PC-3 (cell line): Measurements from ENCODE around the gene CDK5RAP3. TPM values are rescaled to one million over a fixed set of nuclear protein-coding genes. Genes with fewer than 3 reads are reported as not detected.

Source experiments
- ATAC-seq: fragments of 200-7000 bp; cut with Tn5 transposase; 2 replicates; pipeline ENCODE4 v1.9.1; 2020; ENCODE audit warnings: mild to moderate bottlenecking, moderate library complexity
- BruUV-seq: library from RNA; stranded (reverse); fragments of 400-500 nt; replicated peaks from 2 replicates; lab custom pipeline; 2021; lab: Mats Ljungman, UMichigan
- CTCF ChIA-PET: fragments of 300-600 bp; sonication (Branson Sonifier 250); formaldehyde crosslinking; loops from one replicate; lab custom pipeline; 2022; ENCODE audit warnings: antibody characterized with exemption; lab: Charles Lee
- POLR2A ChIA-PET: fragments of 300-600 bp; sonication (Branson Sonifier 250); formaldehyde crosslinking; loops from one replicate; lab custom pipeline; 2022; ENCODE audit warnings: antibody characterized with exemption; ENCODE audit not compliant: unreplicated experiment; lab: Charles Lee
- DNase-seq: peaks from one replicate; pipeline ENCODE4 v3.0.0-alpha.2; 2015
- H2AFZ ChIP-seq: fragments of 300-600 bp; sonication (generic); 2 replicates; pipeline ENCODE4 v1.6.0; 2016; ENCODE audit warnings: antibody characterized with exemption, low read length
- H3F3A ChIP-seq: fragments of 300-600 bp; sonication (generic); one replicate; pipeline ENCODE4 v1.6.0; 2017; ENCODE audit warnings: antibody characterized with exemption, low read length, control low read depth, mild to moderate bottlenecking; ENCODE audit not compliant: unreplicated experiment
- H3K27ac ChIP-seq: fragments of 300-600 bp; sonication (generic); 2 replicates; pipeline ENCODE4 v1.5.1; 2016; ENCODE audit warnings: mild to moderate bottlenecking, low read length
- H3K27me3 ChIP-seq: fragments of 300-600 bp; sonication (generic); 2 replicates; pipeline ENCODE4 v1.6.1; 2016; ENCODE audit warnings: low read length, mixed read lengths
- H3K36me3 ChIP-seq: fragments of 300-600 bp; sonication (generic); 2 replicates; pipeline ENCODE4 v1.6.1; 2016; ENCODE audit warnings: low read depth, mixed run types, low read length, mixed read lengths
- H3K4me1 ChIP-seq: fragments of 300-600 bp; sonication (generic); 2 replicates; pipeline ENCODE4 v1.5.1; 2016; ENCODE audit warnings: low read length; ENCODE audit not compliant: insufficient read depth
- H3K4me2 ChIP-seq: fragments of 300-600 bp; sonication (generic); 2 replicates; pipeline ENCODE4 v1.6.0; 2016; ENCODE audit warnings: low read length
- H3K4me3 ChIP-seq: fragments of 300-600 bp; sonication (generic); 2 replicates; pipeline ENCODE4 v1.5.1; 2016; ENCODE audit warnings: mild to moderate bottlenecking, low read length, mixed read lengths
- H3K79me2 ChIP-seq: fragments of 300-600 bp; sonication (generic); 2 replicates; pipeline ENCODE4 v1.6.1; 2017; ENCODE audit warnings: low read length, mixed read lengths
- H3K9ac ChIP-seq: fragments of 300-600 bp; sonication (generic); 2 replicates; pipeline ENCODE4 v1.6.0; 2016; ENCODE audit warnings: mild to moderate bottlenecking, low read length
- H3K9me2 ChIP-seq: fragments of 300-600 bp; sonication (generic); replicated peaks from 2 replicates; pipeline ENCODE4 v1.6.1; 2016; ENCODE audit warnings: mixed run types, low read length, mixed read lengths
- H3K9me3 ChIP-seq: fragments of 300-600 bp; sonication (generic); 2 replicates; pipeline ENCODE4 v1.6.1; 2016; ENCODE audit warnings: low read length, mixed read lengths
- H4K20me1 ChIP-seq: fragments of 300-600 bp; sonication (generic); 2 replicates; pipeline ENCODE4 v1.6.1; 2016; ENCODE audit warnings: low read length, mixed read lengths
- CTCF ChIP-seq: fragments of 300-600 bp; sonication (generic); conservative IDR thresholded peaks from 2 replicates; pipeline ENCODE4 v1.5.1; 2017; ENCODE audit warnings: antibody characterized with exemption, low read depth, mild to moderate bottlenecking, low read length
- EZH2 ChIP-seq: fragments of 300-600 bp; sonication (generic); IDR thresholded peaks from one replicate; pipeline ENCODE4 v1.6.1; 2017; ENCODE audit warnings: antibody characterized with exemption, mild to moderate bottlenecking, low read length; ENCODE audit not compliant: unreplicated experiment
- EZH2phosphoT487 ChIP-seq: fragments of 300-600 bp; sonication (generic); IDR thresholded peaks from 2 replicates; pipeline ENCODE4 v1.6.1; 2018; ENCODE audit warnings: mild to moderate bottlenecking, antibody characterized with exemption, low read length, borderline replicate concordance
- intact Hi-C: fragments of 100-400 bp; cut with micrococcal nuclease; formaldehyde crosslinking; loops from 2 replicates; pipeline ENCODE4 v1.9.0; 2023
- total RNA-seq: library from RNA; depleted of rRNA; stranded (reverse); fragments of >200 nt; gene quantifications from 2 replicates; pipeline ENCODE4 v1.2.3, GENCODE V29; 2014

CDK5RAP3 gene
- total RNA-seq, 1 experiment from 2014 or later: 193 TPM

GRCh38 chr17:47935961-47936360 lies 35.0 kb upstream of the CDK5RAP3 start:
- TF ChIP-seq EZH2phosphoT487 (no peak), CTCF (no peak), EZH2 (no peak)
- Histone ChIP-seq H4K20me1 (no peaks in the 10 kb centered on the region), H3K27ac (no peak overlapping the region), H3K36me3 (no peaks in the 10 kb centered on the region), H3K27me3 (no peaks in the 10 kb centered on the region), H3K9me3 (no peaks in the 10 kb centered on the region), H3K79me2 (no peaks in the 10 kb centered on the region), H3K4me2 (peak overlapping the region; percentile 20), H2AFZ (0 out of 2 replicates have a peak overlapping the region, but pooled peaks have one; percentile 1), H3K9me2 (no peaks in the 10 kb centered on the region), H3F3A (no peaks in the 10 kb centered on the region), H3K9ac (no peak overlapping the region), H3K4me3 (no peak overlapping the region), H3K4me1 (peaks cover 29% of the 10 kb centered on the region)
- POLR2A ChIA-PET: no interaction called here
- peak; percentile 89 for DNase-seq
- BruUV-seq: no TSS peak
- intact Hi-C loops: no loop called here
- peak; percentile 78 for ATAC-seq
- CTCF ChIA-PET: no interaction called here

- H4K20me1 ChIP-seq: no peaks in the 10 kb centered on the region
- CTCF ChIA-PET: no interaction called here
- no peaks in the 10 kb centered on the region for H3F3A ChIP-seq
- H3K4me2 ChIP-seq: no peak overlapping the region
- H3K9me2 ChIP-seq: no peaks in the 10 kb centered on the region
- no peaks in the 10 kb centered on the region for H3K9me3 ChIP-seq
- peaks cover 40% of the 10 kb centered on the region for H3K4me1 ChIP-seq
- TF ChIP-seq EZH2: no peak
- no peak for TF ChIP-seq CTCF
- no peak for TF ChIP-seq EZH2phosphoT487
- H3K36me3 ChIP-seq: no peaks in the 10 kb centered on the region
- BruUV-seq: no TSS peak
- no peak overlapping the region for H3K9ac ChIP-seq
- DNase-seq (no peak), ATAC-seq (no peak)
- no peak overlapping the region for H2AFZ ChIP-seq
- intact Hi-C loops: no loop called here
- H3K79me2 ChIP-seq: peaks cover 15% of the 10 kb centered on the region
- POLR2A ChIA-PET: no interaction called here
- no peaks in the 10 kb centered on the region for H3K27me3 ChIP-seq
- H3K27ac ChIP-seq: no peak overlapping the region
- no peak overlapping the region for H3K4me3 ChIP-seq
These were observed 33.0 kb upstream of the CDK5RAP3 start for GRCh38 chr17:47937941-47938340.
